Panc1 (cell line): ENCODE results near the gene LRRC18.

ENCODE experiments used
- CTCF ChIP-seq: fragments of 450-650 bp; IDR thresholded peaks from 2 replicates; pipeline ENCODE4 v1.5.1; 2017; ENCODE audit warnings: mild to moderate bottlenecking
- POLR2AphosphoS5 ChIP-seq: IDR thresholded peaks from 2 replicates; pipeline ENCODE4 v1.6.1; 2012; ENCODE audit warnings: mild to moderate bottlenecking, low read depth, low read length, moderate library complexity
- REST ChIP-seq, 2 experiments: IDR thresholded peaks; 2 replicates each; pipeline ENCODE4 v1.6.1; 2011 to 2012; ENCODE audit warnings: low read depth in 2 of 2, control low read depth in 1 of 2, low read length in 1 of 2, mild to moderate bottlenecking in 1 of 2, moderate library complexity in 1 of 2; ENCODE audit not compliant: insufficient read depth in 1 of 2
- SIN3A ChIP-seq: IDR thresholded peaks from 2 replicates; pipeline ENCODE4 v1.6.1; 2012; ENCODE audit warnings: low read depth, mild to moderate bottlenecking, low read length, moderate library complexity, borderline replicate concordance; ENCODE audit not compliant: insufficient read depth

- TF ChIP-seq POLR2AphosphoS5: no peak
- no peak for TF ChIP-seq CTCF
- no peak for TF ChIP-seq REST (IDR thresholded peaks at IDR 0.05; ENCODE audit: insufficient read depth in 1 of 2, low read depth in 2 of 2, low read length in 1 of 2)
- TF ChIP-seq SIN3A: no peak
Observed at GRCh38 chr10:48932831-48933664, 6.6 kb downstream of the LRRC18 start.
